ENCODE measurements around the gene MORN5. TPM values are rescaled to one million over a fixed set of nuclear protein-coding genes. Genes with fewer than 3 reads are reported as not detected.

The MORN5 gene
- total and polyA plus RNA-seq, 9 of the 15 experiments (the other 6 are each of a cell fraction or from before 2014, with no cell fraction given), result not detected

DNA sequence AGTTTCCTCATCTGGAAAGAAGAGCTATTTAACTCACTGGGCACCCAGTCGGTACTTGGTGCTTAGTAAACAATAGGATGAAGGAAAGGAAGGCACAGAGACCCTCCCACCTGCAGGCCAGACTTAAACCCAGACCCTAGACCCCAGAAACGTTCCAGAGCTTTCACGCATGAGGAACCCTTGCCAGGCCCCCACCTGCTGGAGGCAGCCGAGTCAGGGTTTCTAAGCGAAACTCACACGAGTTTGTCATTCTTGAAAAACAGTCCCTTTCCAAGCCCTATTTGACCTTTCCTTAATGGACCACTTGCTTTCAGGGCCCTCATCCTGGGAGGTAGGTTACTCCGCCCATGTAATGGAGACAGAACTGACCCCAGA, 30.8 kb upstream of the MORN5 start (continued):
- TF ChIP-seq HMGXB4 (CRISPR knock-in tag; IDR thresholded peaks at IDR 0.05), result no peak

DNA sequence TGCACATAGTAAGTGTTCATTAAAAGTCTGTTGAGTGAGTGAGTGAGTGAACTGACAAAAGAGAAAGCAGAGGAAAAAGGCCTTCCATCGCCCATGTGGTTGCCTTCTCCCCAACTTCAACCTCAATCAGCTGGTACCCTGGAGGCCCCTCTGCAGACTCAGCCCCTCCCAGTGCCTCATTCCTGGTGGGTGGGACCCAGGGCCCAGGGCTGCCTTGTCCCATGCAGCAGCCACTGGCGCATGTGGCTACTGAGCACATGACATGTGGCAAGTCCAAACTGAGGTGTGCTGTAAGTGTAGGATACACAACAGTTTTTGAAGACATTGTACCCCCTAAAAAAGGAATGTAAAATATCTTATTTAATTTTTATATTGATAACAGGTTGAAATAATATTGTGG, 29.7 kb upstream of the MORN5 start:
- Histone ChIP-seq H4K20me1 (replicated peaks; ENCODE audit: control insufficient read depth, insufficient read depth, low read length) (peaks cover 15% of the 10 kb centered on the region; the same call in 1 of the 2 replicates), H3K9me3 (replicated peaks; ENCODE audit: control insufficient read depth, insufficient read depth, low read depth, low read length) (no peaks in the 10 kb centered on the region), H3K4me1 (replicated peaks in 1 of 2; ENCODE audit: control insufficient read depth in 2 of 2, insufficient read depth in 2 of 2, low read length in 2 of 2) (peaks cover 0 to 36% of the 10 kb centered on the region in 2 experiments; a peak in 3 of 5 replicates), H3K9ac (ENCODE audit: insufficient read depth in 1 of 2, low read depth in 2 of 2, low read length in 2 of 2) (no peak overlapping the region), H3K9me1 (ENCODE audit: control insufficient read depth, insufficient read depth, low read length) (no peaks in the 10 kb centered on the region), H3K36me3 (ENCODE audit: control insufficient read depth, insufficient read depth, low read length) (no peaks in the 10 kb centered on the region), H3K27ac (ENCODE audit: extremely low read depth, low read depth, low read length) (no peak overlapping the region), H2AFZ (ENCODE audit: low read depth, low read length) (no peak overlapping the region), H3K27me3 (ENCODE audit: control insufficient read depth in 2 of 2, insufficient read depth in 2 of 2, low read length in 2 of 2) (peaks cover 0 to 27% of the 10 kb centered on the region in 2 experiments; a peak in 4 of 5 replicates), H3K4me3 (no peak overlapping the region), H3K4me2 (ENCODE audit: insufficient read depth, low read length) (no peak overlapping the region), H3K79me2 (ENCODE audit: control insufficient read depth, insufficient read depth, low read length) (no peaks in the 10 kb centered on the region)
- WGBS (ENCODE audit: insufficient coverage, low coverage, missing lambda C conversion rate), result 40% methylated on average over 2 of the region's 2 CpGs
- BruUV-seq (replicated peaks), result no TSS peak
- ATAC-seq (no peak), FAIRE-seq (no peak), DNase-seq (ENCODE audit: extremely low read depth in 1 of 4, low spot score in 3 of 4) (no peak)
- no peak for TF ChIP-seq ERF (CRISPR knock-in tag; IDR thresholded peaks at IDR 0.05)
- TF ChIP-seq ZNF76 (CRISPR knock-in tag; IDR thresholded peaks at IDR 0.05; ENCODE audit: borderline replicate concordance), result no peak
- TF ChIP-seq CHD1 (IDR thresholded peaks at IDR 0.05; ENCODE audit: low read length), result no peak
- TF ChIP-seq GABPA (tag; conservative IDR thresholded peaks at IDR 0.05; ENCODE audit: low read depth), result no peak
- no peak for TF ChIP-seq NR3C1 (CRISPR knock-in tag; IDR thresholded peaks at IDR 0.05)
- no peak for TF ChIP-seq SNIP1 (IDR thresholded peaks at IDR 0.05; ENCODE audit: low read depth)
- TF ChIP-seq PTRF (tag; IDR thresholded peaks at IDR 0.05), result no peak
- no peak for TF ChIP-seq FOXP1 (CRISPR knock-in tag; IDR thresholded peaks at IDR 0.05)
- no peak for TF ChIP-seq SRF (CRISPR knock-in tag; IDR thresholded peaks at IDR 0.05)
- no peak for TF ChIP-seq PPARD (CRISPR knock-in tag; IDR thresholded peaks at IDR 0.05)
- no peak for TF ChIP-seq STAT5B (CRISPR knock-in tag; IDR thresholded peaks at IDR 0.05)
- no peak for TF ChIP-seq ZBTB33 (CRISPR knock-in tag; IDR thresholded peaks at IDR 0.05)
- intact Hi-C loops (cut with micrococcal nuclease), result no loop called here
- POLR2A ChIA-PET, result no interaction called here
- in situ Hi-C loops (cut with MboI), result loop anchor here (10.0 kb wide), 1 partner anchor 685 kb away; no protein-coding TSS in a partner anchor
- CTCF ChIA-PET (ENCODE audit: low intra/inter-chr PET ratio), result no interaction called here

All from K562 (cell line).